KOPT-K1 (cell line): ENCODE data around the gene KCNIP4.

Experiments used
- H3K27ac ChIP-seq: fragments of 200-600 bp; sonication (generic); 2 replicates; pipeline ENCODE4 v1.5.1; 2016; ENCODE audit warnings: antibody characterized with exemption, mild to moderate bottlenecking, low read depth, low read length; ENCODE audit not compliant: poor library complexity, severe bottlenecking
- H3K36me3 ChIP-seq: fragments of 200-600 bp; sonication (generic); 2 replicates; pipeline ENCODE4 v1.5.1; 2017; ENCODE audit warnings: antibody characterized with exemption, mild to moderate bottlenecking, low read length, moderate library complexity; ENCODE audit not compliant: insufficient read depth
- H3K9me3 ChIP-seq: fragments of 200-600 bp; sonication (generic); 2 replicates; pipeline ENCODE4 v1.5.1; 2017; ENCODE audit warnings: antibody characterized with exemption, low read length, mild to moderate bottlenecking; ENCODE audit not compliant: insufficient read depth, poor library complexity, severe bottlenecking

Gene KCNIP4

GRCh38 chr4:20995610-20996009, 953.0 kb downstream of the KCNIP4 start:
- H3K9me3 ChIP-seq, result no peaks in the 10 kb centered on the region
- no peaks in the 10 kb centered on the region for H3K36me3 ChIP-seq
- H3K27ac ChIP-seq, result no peak overlapping the region

DNA sequence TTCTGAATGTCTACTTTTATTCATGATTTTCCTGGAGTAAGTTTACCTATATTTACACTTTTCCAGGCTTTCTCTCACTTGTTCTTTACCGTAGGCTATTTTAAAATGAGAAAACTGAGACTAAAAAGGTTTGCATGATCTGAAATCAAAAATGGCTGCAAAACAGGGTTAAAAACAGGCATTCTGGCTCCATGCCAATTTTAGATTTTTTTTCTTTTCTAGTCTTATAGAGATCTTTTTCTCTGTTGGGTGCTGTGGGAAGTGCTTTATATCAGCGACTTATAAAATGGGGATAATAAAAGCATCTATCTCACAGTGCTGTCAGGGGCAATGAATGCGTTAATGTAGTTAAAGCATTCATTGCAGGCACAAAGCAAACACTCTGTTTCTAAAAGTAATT, 953.6 kb downstream of the KCNIP4 start:
- Histone ChIP-seq H3K36me3 (no peaks in the 10 kb centered on the region), H3K9me3 (no peaks in the 10 kb centered on the region), H3K27ac (no peak overlapping the region)

GRCh38 chr4:20992002-20992401, 956.6 kb downstream of the KCNIP4 start:
- no peaks in the 10 kb centered on the region for H3K36me3 ChIP-seq
- H3K27ac ChIP-seq, result no peak overlapping the region
- H3K9me3 ChIP-seq, result no peaks in the 10 kb centered on the region

DNA sequence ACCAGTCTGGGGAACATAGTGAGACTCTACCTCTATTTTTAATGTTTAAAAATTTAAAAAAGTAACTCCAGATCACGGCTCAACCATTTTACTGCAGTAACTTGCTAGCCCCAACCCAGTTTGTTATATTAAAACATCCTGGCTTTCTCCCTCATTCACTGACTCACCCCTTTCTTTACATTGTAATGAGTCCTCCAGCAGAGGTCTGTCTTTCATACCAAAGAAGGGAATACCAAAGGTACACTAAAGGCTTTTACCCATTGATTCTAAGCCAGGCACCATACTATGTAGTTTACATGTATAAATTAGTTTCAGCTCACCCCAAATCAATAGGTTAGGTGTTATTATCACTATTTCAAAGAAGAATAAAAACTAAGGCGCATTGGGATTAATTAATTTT, 961.4 kb downstream of the KCNIP4 start:
- H3K27ac ChIP-seq, result no peak overlapping the region
- H3K36me3 ChIP-seq, result no peaks in the 10 kb centered on the region
- H3K9me3 ChIP-seq, result no peaks in the 10 kb centered on the region

- Histone ChIP-seq H3K27ac (no peak overlapping the region), H3K36me3 (no peaks in the 10 kb centered on the region), H3K9me3 (no peaks in the 10 kb centered on the region)
Observed at GRCh38 chr4:20984576-20984836, 964.1 kb downstream of the KCNIP4 start.

- Histone ChIP-seq H3K36me3 (no peaks in the 10 kb centered on the region), H3K9me3 (no peaks in the 10 kb centered on the region), H3K27ac (no peak overlapping the region)
Observed at GRCh38 chr4:20983763-20984575, 964.6 kb downstream of the KCNIP4 start.

GRCh38 chr4:20982544-20982943, 966.0 kb downstream of the KCNIP4 start:
- H3K27ac ChIP-seq, result no peak overlapping the region

GRCh38 chr4:20960291-20960690, 988.3 kb downstream of the KCNIP4 start:
- Histone ChIP-seq H3K36me3 (no peaks in the 10 kb centered on the region), H3K27ac (no peak overlapping the region), H3K9me3 (no peaks in the 10 kb centered on the region)

More at GRCh38 chr4:20982544-20982943, 966.0 kb downstream of the KCNIP4 start:
- H3K36me3 ChIP-seq, result no peaks in the 10 kb centered on the region
- H3K9me3 ChIP-seq, result no peaks in the 10 kb centered on the region

DNA sequence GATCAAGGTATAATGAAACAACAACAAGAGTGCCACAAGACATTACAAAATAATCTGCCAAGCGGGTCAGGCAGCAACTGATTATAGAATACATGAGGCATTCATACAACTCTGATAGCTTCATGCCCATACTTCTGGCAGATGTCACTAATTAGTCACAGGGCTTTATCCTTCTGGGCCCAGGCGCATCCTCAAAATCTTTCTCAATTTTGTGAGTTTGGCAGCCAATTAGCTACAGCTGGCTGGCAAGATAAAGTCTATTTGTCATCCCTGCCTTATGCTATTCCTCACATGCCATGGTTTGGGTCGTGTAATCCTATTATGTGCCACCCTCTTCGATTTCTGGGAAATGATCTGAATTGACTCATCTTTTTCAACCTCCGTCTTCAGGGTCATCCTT, 994.0 kb downstream of the KCNIP4 start:
- Histone ChIP-seq H3K9me3 (no peaks in the 10 kb centered on the region), H3K36me3 (no peaks in the 10 kb centered on the region), H3K27ac (no peak overlapping the region)

GRCh38 chr4:20944961-20945360, 1003.6 kb downstream of the KCNIP4 start:
- Histone ChIP-seq H3K9me3 (no peaks in the 10 kb centered on the region), H3K27ac (no peak overlapping the region), H3K36me3 (no peaks in the 10 kb centered on the region)

- no peaks in the 10 kb centered on the region for H3K36me3 ChIP-seq
- H3K27ac ChIP-seq, result no peak overlapping the region
- no peaks in the 10 kb centered on the region for H3K9me3 ChIP-seq
Observed at GRCh38 chr4:20944451-20944850, 1004.1 kb downstream of the KCNIP4 start.

- no peaks in the 10 kb centered on the region for H3K36me3 ChIP-seq
- H3K27ac ChIP-seq, result no peak overlapping the region
- no peaks in the 10 kb centered on the region for H3K9me3 ChIP-seq
Observed at GRCh38 chr4:20938204-20938603, 1010.4 kb downstream of the KCNIP4 start.

GRCh38 chr4:20926529-20926928, 1022.0 kb downstream of the KCNIP4 start:
- no peaks in the 10 kb centered on the region for H3K9me3 ChIP-seq
- no peaks in the 10 kb centered on the region for H3K36me3 ChIP-seq
- no peak overlapping the region for H3K27ac ChIP-seq

DNA sequence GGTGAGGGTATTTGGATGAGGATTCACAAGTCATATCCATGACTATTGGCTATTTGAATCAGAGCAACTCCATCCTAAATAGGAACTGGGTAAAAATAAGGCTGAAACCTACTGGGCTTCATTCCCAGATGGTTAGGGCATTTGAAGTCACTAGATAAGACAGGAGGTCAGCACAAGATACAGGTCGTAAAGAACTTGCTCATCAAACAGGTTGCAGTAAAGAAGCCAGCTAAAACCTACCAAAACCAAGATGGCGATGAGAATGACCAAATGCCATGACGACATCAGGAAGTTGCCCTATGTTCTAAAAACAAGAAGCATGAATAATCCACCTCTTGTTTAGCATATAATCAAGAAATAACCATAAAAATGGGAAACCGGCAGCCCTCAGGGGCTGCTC, 1023.4 kb downstream of the KCNIP4 start:
- Histone ChIP-seq H3K27ac (no peak overlapping the region), H3K36me3 (no peaks in the 10 kb centered on the region), H3K9me3 (no peaks in the 10 kb centered on the region)

DNA sequence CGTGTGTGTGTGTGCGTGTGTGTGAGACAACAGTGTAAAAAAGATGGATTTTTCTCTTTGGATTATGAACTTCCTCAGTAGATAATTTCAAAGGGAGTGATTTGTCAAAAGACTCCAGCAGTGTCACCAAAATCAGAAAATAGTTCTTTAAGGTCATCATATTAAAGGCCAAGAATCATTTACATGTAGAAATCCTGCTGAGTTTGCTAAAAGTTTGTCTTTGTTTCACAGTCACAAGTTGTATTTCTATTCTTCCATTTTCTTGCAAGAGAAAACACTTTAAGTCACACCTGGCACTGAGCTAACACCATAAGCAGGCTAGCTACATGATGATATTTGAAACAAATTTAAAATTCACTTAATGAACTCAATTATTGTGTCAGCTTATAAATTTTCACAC, 1025.6 kb downstream of the KCNIP4 start:
- Histone ChIP-seq H3K27ac (no peak overlapping the region), H3K9me3 (no peaks in the 10 kb centered on the region), H3K36me3 (no peaks in the 10 kb centered on the region)

- Histone ChIP-seq H3K36me3 (no peaks in the 10 kb centered on the region), H3K27ac (no peak overlapping the region), H3K9me3 (no peaks in the 10 kb centered on the region)
Observed at GRCh38 chr4:20916106-20916505, 1032.5 kb downstream of the KCNIP4 start.
